SU-DHL-6 (cell line): ENCODE measurements around the gene TMEM81.

ENCODE experiments used
- CTCF ChIP-seq: fragments of 200-600 bp; sonication (generic); IDR thresholded peaks from one replicate; pipeline ENCODE4 v1.5.1; 2017; ENCODE audit warnings: antibody characterized with exemption, mild to moderate bottlenecking, low read length, moderate library complexity; ENCODE audit not compliant: insufficient read depth, poor library complexity, severe bottlenecking
- EZH2phosphoT487 ChIP-seq: fragments of 200-600 bp; sonication (generic), shearing (Covaris generic); conservative IDR thresholded peaks from 2 replicates; pipeline ENCODE4 v1.6.1; 2018; ENCODE audit warnings: mild to moderate bottlenecking, antibody characterized with exemption, low read length, moderate library complexity, mixed read lengths

GRCh38 chr1:205074084-205074483 lies 10.2 kb downstream of the TMEM81 start:
- no peak for TF ChIP-seq CTCF
- no peak for TF ChIP-seq EZH2phosphoT487
